Measurements from ENCODE around the gene YBEY.

The YBEY gene

GRCh38 chr21:46336603-46337002 lies 50.5 kb downstream of the YBEY start:
- no peak for DNase-seq (ENCODE audit: low read depth)
- no peak for TF ChIP-seq CTCF (IDR thresholded peaks at IDR 0.05; ENCODE audit: control insufficient read depth, extremely low read depth, insufficient read depth)
- H3K4me3 ChIP-seq (ENCODE audit: low read depth, low read length), result no peak overlapping the region

GRCh38 chr21:46340998-46341397 lies 54.9 kb downstream of the YBEY start:
- no peak for TF ChIP-seq CTCF (IDR thresholded peaks at IDR 0.05; ENCODE audit: control insufficient read depth, extremely low read depth, insufficient read depth)

GRCh38 chr21:46344219-46344915 lies 58.2 kb downstream of the YBEY start:
- no peak overlapping the region for H3K4me3 ChIP-seq (ENCODE audit: low read depth, low read length)
- no peak for TF ChIP-seq CTCF (IDR thresholded peaks at IDR 0.05; ENCODE audit: control insufficient read depth, extremely low read depth, insufficient read depth)
- DNase-seq (ENCODE audit: low read depth), result no peak

More at GRCh38 chr21:46340998-46341397, 54.9 kb downstream of the YBEY start:
- no peak overlapping the region for H3K4me3 ChIP-seq (ENCODE audit: low read depth, low read length)
- DNase-seq (ENCODE audit: low read depth), result no peak

GRCh38 chr21:46345861-46346260 lies 59.7 kb downstream of the YBEY start:
- H3K4me3 ChIP-seq (ENCODE audit: low read depth, low read length), result no peak overlapping the region
- no peak for DNase-seq (ENCODE audit: low read depth)
- no peak for TF ChIP-seq CTCF (IDR thresholded peaks at IDR 0.05; ENCODE audit: control insufficient read depth, extremely low read depth, insufficient read depth)

GRCh38 chr21:46346296-46347202 lies 60.4 kb downstream of the YBEY start:
- H3K4me3 ChIP-seq (ENCODE audit: low read depth, low read length), result no peak overlapping the region
- TF ChIP-seq CTCF (IDR thresholded peaks at IDR 0.05; ENCODE audit: control insufficient read depth, extremely low read depth, insufficient read depth), result no peak
- DNase-seq (ENCODE audit: low read depth), result no peak

- TF ChIP-seq CTCF (IDR thresholded peaks at IDR 0.05; ENCODE audit: control insufficient read depth, extremely low read depth, insufficient read depth), result no peak
- no peak for DNase-seq (ENCODE audit: low read depth)
- no peak overlapping the region for H3K4me3 ChIP-seq (ENCODE audit: low read depth, low read length)
Observed at GRCh38 chr21:46347203-46347550, 61.0 kb downstream of the YBEY start.

All from LNCaP clone FGC (cell line).